Measurements from ENCODE around the gene SLCO3A1. TPM values are rescaled to one million over a fixed set of nuclear protein-coding genes. Genes with fewer than 3 reads are reported as not detected.

The SLCO3A1 gene
- total RNA-seq, 3 donors from 2014 or later = 8.5 to 14.1 (median 13.6) TPM

DNA sequence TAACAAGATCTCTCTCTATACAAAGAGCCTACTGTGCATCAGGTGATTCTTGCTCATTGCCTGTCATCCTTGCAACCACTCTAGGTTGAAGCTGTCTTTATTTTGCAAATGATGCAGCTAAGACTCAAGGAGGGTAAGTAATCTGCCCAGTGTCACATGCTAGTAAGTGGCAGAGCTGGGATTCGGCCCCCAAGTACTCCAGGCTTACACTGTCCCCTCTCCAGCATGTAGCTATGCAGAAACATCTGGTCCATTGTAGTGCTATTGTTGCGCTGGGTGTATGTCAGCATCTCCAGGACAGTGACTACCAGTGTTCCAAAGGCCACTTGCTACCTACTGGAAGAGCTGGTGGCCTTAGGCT, 248.9 kb downstream of the SLCO3A1 start:
- Histone ChIP-seq H3K9me3 (no peaks in the 10 kb centered on the region), H3K36me3 (no peaks in the 10 kb centered on the region)
- intact Hi-C loops (cut with DNase I; ENCODE audit: low total_unique reads) = no loop called here

DNA sequence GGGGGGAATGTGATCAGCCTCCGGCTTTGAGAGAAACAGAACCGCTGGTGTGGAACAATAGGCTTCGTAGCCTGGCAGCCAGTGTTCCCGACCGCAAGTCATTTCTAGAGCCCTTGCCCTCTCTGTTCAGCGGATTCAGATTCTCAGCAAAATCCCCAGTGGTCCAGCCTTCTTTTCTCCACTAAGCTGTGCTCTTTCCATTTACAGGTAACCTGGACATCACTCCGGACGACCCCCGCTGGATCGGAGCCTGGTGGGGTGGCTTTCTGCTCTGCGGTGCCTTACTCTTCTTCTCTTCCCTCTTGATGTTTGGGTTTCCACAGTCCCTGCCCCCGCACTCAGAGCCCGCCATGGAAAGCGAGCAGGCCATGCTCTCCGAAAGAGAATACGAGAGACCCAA, 250.6 kb downstream of the SLCO3A1 start:
- H3K36me3 ChIP-seq = no peaks in the 10 kb centered on the region
- H3K4me3 ChIP-seq = no peak overlapping the region
- no peaks in the 10 kb centered on the region for H3K9me3 ChIP-seq
- DNase-seq (ENCODE audit: low spot score in 2 of 2) = no peak
- no peaks in the 10 kb centered on the region for H3K4me1 ChIP-seq
- intact Hi-C loops (cut with DNase I; ENCODE audit: low total_unique reads) = no loop called here
- H3K27ac ChIP-seq = no peak overlapping the region
- no peaks in the 10 kb centered on the region for H3K27me3 ChIP-seq
- TF ChIP-seq, protein P1, sequence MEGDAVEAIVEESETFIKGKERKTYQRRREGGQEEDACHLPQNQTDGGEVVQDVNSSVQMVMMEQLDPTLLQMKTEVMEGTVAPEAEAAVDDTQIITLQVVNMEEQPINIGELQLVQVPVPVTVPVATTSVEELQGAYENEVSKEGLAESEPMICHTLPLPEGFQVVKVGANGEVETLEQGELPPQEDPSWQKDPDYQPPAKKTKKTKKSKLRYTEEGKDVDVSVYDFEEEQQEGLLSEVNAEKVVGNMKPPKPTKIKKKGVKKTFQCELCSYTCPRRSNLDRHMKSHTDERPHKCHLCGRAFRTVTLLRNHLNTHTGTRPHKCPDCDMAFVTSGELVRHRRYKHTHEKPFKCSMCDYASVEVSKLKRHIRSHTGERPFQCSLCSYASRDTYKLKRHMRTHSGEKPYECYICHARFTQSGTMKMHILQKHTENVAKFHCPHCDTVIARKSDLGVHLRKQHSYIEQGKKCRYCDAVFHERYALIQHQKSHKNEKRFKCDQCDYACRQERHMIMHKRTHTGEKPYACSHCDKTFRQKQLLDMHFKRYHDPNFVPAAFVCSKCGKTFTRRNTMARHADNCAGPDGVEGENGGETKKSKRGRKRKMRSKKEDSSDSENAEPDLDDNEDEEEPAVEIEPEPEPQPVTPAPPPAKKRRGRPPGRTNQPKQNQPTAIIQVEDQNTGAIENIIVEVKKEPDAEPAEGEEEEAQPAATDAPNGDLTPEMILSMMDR (IDR thresholded peaks at IDR 0.05) = no peak
- no peak for TF ChIP-seq POLR2A (IDR thresholded peaks at IDR 0.05)
- TF ChIP-seq POLR2AphosphoS5 (IDR thresholded peaks at IDR 0.05) = no peak

More for the DNA sequence above, 248.9 kb downstream of the SLCO3A1 start:
- Histone ChIP-seq H3K27me3 (no peaks in the 10 kb centered on the region), H3K27ac (no peak overlapping the region), H3K4me1 (peaks cover 0 to 7% of the 10 kb centered on the region in 2 donors), H3K4me3 (no peak overlapping the region)
- DNase-seq (ENCODE audit: low spot score in 2 of 2) = no peak
- TF ChIP-seq, protein P1 (IDR thresholded peaks at IDR 0.05) = no peak
- no peak for TF ChIP-seq POLR2AphosphoS5 (IDR thresholded peaks at IDR 0.05)
- no peak for TF ChIP-seq POLR2A (IDR thresholded peaks at IDR 0.05)

DNA sequence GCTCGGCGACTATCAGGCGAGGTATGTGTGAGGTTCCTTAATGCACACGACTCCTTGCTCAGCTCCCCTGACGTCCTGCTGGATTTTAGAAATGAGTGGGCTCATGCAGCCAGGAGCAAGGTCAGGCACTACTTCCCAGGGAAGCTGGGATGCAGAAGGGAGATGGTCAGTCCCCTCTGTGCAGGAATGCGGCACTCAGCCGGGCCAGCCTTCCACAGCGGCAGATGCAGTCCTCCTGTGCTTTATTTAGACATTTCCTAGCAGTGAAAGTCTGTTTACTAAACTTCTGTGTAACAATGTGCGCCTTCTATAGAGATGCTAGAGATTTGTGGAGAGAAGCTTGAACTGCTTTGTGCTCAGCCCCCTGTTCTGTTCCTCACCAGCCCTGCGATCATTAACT, 252.1 kb downstream of the SLCO3A1 start:
- Histone ChIP-seq H3K4me3 (no peak overlapping the region), H3K36me3 (no peaks in the 10 kb centered on the region), H3K27me3 (no peaks in the 10 kb centered on the region), H3K9me3 (no peaks in the 10 kb centered on the region), H3K4me1 (no peaks in the 10 kb centered on the region), H3K27ac (no peak overlapping the region)
- no peak for DNase-seq (ENCODE audit: low spot score in 2 of 2)
- no peak for TF ChIP-seq POLR2AphosphoS5 (IDR thresholded peaks at IDR 0.05)
- TF ChIP-seq, protein P1 (IDR thresholded peaks at IDR 0.05) = no peak
- TF ChIP-seq POLR2A (IDR thresholded peaks at IDR 0.05) = no peak
- intact Hi-C loops (cut with DNase I; ENCODE audit: low total_unique reads) = no loop called here

DNA sequence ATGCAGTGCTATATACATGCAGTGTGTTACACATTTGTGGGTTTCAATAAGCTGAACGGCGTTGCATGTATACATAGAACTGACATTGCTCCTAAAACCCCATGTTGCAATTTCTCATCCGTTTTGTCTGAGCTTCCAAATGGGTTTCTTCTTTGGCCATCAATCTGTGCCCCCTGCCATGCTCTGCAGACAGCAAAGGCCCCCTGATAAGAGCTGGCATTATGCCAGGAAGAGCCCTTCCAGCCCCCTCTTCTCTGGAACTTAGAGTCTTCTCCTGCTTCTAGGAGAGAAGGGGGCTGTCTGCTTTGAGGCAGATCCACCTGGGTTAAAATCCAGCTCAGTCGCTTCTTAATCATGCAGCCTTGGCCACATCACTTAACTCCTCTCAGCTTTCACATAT, 254.0 kb downstream of the SLCO3A1 start:
- DNase-seq (ENCODE audit: low spot score in 2 of 2) = no peak
- no peak overlapping the region for H3K27ac ChIP-seq
- no peaks in the 10 kb centered on the region for H3K27me3 ChIP-seq
- no peaks in the 10 kb centered on the region for H3K9me3 ChIP-seq
- no peak for TF ChIP-seq POLR2A (IDR thresholded peaks at IDR 0.05)
- TF ChIP-seq, protein P1 (IDR thresholded peaks at IDR 0.05) = no peak
- TF ChIP-seq POLR2AphosphoS5 (IDR thresholded peaks at IDR 0.05) = no peak
- intact Hi-C loops (cut with DNase I; ENCODE audit: low total_unique reads) = no loop called here
- no peaks in the 10 kb centered on the region for H3K4me1 ChIP-seq
- H3K4me3 ChIP-seq = no peak overlapping the region
- H3K36me3 ChIP-seq = no peaks in the 10 kb centered on the region

DNA sequence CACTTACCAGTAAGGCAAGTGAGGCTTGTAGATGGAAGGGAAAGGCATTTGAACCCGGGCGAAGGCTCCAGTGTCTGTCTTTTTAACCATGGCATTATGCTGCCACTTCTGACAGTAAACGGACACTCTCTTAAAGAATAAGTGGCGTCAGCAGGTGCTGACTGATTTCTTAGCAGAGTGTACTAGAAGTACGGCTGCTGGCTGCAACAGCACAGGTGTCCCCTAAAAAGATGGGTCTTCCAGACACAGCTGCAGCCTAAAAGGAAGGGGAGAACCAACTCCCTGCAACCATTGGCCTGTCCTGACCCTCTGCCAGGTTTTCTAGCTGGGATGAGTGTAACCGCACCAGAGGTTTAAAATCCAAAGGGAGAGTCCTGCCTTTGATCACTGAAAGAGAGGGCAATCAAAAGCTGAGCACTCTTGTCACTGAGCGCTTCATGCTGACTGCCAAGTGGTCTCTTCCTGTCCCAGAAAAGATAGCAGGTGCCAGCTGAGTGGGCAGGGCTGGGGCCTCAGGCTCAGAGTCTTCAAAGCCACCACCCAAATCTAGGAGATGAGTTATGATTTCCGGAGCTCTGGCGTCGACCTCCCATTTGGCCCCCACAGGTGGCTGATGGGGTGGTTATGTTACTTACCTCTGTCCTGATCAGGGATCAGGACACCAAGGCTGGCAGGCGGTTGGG, 255.8 kb downstream of the SLCO3A1 start:
- no peak overlapping the region for H3K4me3 ChIP-seq
- H3K9me3 ChIP-seq = no peaks in the 10 kb centered on the region
- H3K27me3 ChIP-seq = no peaks in the 10 kb centered on the region
- no peaks in the 10 kb centered on the region for H3K4me1 ChIP-seq
- no peak overlapping the region for H3K27ac ChIP-seq
- no peaks in the 10 kb centered on the region for H3K36me3 ChIP-seq
- intact Hi-C loops (cut with DNase I; ENCODE audit: low total_unique reads) = no loop called here
- TF ChIP-seq POLR2A (IDR thresholded peaks at IDR 0.05) (no peak), POLR2AphosphoS5 (IDR thresholded peaks at IDR 0.05) (no peak)
- TF ChIP-seq, protein P1 (IDR thresholded peaks at IDR 0.05) = no peak
- no peak for DNase-seq (ENCODE audit: low spot score in 2 of 2)
